GM21360 (cell line): ENCODE results near the gene OR52E5.

Experiments used
- ATAC-seq: cut with Tn5 transposase; IDR thresholded peaks from one replicate; pipeline ENCODE4 v1.9.1; 2021; ENCODE audit warnings: mild to moderate bottlenecking, moderate library complexity; ENCODE audit not compliant: unreplicated experiment

OR52E5 gene

DNA sequence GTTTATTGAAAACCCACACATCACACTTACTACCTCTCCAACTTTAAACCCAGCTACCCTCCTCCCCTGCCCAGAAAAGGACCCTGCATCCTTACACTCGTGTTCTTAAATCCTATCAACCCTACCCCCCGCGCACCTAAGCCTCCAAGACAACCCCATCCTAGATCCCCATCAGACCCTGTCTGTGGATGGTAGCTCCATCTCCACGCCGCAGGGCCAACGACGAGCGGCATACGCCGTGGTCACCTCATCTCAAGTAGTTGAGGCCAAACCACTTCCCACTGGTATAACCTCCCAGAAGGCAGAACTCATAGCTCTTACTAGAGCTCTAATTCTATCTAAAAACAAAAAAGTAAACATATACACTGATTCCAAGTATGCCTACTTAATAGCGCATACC is 39.7 kb downstream of the OR52E5 start:
- no peak for ATAC-seq

DNA sequence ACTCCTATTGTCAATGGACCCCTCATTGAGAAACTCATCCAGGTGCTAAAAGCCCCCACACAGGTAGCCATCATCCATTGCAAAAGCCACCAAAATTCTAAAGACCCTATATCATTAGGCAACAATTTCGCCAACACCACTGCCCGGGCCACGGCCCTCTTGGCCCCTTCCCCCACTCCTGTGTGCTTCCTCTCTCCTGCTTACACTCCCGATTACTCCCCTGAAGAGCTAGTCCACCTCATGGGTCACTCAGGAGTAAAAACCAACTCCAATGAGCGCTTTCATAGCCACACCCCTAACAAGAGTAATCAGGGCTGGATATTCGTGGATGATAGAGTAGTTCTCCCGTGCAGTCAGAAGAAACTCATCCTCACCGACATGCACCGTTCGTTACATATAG is 40.1 kb downstream of the OR52E5 start:
- no peak for ATAC-seq

DNA sequence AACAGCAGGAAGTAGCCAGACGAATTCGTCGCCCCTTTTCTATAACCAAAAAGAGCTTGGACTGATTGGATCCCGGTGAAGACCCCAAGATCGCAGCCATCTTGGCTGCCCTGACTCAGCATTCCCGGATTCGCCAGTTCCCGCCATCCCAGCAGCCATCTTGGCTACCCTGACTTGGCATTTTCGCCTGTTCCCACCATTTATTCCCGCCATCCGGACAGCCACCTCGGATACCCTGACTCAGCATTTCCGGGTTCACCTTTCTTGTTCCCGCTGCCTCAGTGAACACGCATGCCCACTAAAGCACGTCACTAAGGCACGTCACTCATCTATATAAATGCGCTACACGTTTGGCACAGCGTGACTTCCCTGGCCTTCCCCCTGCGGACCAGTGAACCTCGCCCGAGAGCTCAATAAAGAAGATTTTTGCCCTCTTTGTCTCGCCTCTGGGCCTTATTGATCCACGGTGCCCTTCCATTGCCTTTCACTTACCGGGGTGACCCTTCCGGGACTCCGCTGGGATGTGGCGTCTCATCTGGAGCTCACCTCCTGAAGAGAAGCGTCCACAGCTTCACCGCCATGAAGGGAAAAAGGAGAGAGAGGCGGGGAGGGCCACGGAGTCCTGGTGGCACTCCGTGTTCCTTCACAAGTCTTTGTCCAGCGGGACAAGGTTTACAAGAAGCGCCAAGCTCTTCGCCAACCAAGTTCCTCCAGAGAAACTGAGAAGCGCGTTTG is 45.0 kb downstream of the OR52E5 start:
- ATAC-seq = no peak

GRCh38 chr11:5938603-5938965 is 45.6 kb downstream of the OR52E5 start:
- ATAC-seq = no peak

GRCh38 chr11:5940748-5941147 is 47.7 kb downstream of the OR52E5 start:
- ATAC-seq = no peak

DNA sequence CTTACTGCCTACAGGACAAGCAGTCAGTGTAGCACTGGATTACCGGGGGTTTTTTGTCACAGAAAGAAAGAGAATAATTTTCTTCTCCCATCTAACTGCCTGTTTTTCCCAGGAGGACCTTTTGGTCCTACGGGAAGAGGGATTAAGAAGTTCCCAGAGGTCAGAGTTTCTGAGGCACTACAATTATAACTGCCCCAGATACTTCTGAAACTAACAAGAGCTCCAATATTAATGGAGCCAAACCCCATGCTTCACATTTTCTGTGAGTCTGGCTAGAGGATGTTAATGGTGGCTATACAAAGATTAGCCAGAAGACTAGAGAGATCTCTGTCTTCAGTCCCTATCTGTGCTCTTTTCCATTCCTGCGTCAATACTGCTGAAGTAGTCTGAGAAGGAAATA is 48.9 kb downstream of the OR52E5 start, which contains the start of gene OR56A3:
OR56A3 (plus strand) TSS at position 301 of the 400 bp plus-strand sequence. CDS start 5,096 bp downstream, outside the sequence.
- no peak for ATAC-seq
